Esophagus squamous epithelium (tissue), 4 donors: ENCODE data around the gene PKN2.

ENCODE experiments used
- POLR2A ChIP-seq, 4 donors: fragments of 450-650 bp; IDR thresholded peaks; one replicate each; pipeline ENCODE4 v1.6.1; 2017; ENCODE audit warnings: antibody characterized with exemption in 4 of 4, mild to moderate bottlenecking in 4 of 4, moderate library complexity in 3 of 4
- TF ChIP-seq, protein P1 (sequence below), 6 experiments: fragments of 450-650 bp in 4 of 6; fragments of 200-600 bp in 2 of 6; sonication (generic) in 2 of 6; IDR thresholded peaks; one replicate each; pipeline ENCODE4 v1.5.1; 2016 to 2019; ENCODE audit warnings: antibody characterized with exemption in 6 of 6, mild to moderate bottlenecking in 4 of 6, moderate library complexity in 4 of 6

DNA sequence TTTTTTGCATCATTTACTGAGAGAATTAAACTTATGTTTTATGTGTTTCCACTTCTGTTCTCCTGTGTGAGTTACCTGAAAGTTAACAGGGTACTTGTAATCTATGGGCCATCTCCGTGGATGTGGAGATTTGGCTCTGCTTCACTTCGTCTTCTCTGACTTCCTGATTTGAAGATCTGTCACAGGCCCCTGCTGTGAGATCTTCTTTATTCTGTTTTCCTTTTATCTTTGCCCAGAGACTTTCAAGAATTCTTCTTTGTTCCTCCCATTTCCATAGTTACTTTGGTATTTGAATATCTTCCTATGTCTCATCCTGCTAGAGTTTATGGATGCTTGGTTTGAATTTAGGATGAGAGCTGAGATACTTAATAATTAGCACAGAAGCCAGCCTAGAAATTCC lies 35.4 kb upstream of the PKN2 start:
- TF ChIP-seq POLR2A (IDR thresholded peaks at IDR 0.05): no peak
- TF ChIP-seq, protein P1, sequence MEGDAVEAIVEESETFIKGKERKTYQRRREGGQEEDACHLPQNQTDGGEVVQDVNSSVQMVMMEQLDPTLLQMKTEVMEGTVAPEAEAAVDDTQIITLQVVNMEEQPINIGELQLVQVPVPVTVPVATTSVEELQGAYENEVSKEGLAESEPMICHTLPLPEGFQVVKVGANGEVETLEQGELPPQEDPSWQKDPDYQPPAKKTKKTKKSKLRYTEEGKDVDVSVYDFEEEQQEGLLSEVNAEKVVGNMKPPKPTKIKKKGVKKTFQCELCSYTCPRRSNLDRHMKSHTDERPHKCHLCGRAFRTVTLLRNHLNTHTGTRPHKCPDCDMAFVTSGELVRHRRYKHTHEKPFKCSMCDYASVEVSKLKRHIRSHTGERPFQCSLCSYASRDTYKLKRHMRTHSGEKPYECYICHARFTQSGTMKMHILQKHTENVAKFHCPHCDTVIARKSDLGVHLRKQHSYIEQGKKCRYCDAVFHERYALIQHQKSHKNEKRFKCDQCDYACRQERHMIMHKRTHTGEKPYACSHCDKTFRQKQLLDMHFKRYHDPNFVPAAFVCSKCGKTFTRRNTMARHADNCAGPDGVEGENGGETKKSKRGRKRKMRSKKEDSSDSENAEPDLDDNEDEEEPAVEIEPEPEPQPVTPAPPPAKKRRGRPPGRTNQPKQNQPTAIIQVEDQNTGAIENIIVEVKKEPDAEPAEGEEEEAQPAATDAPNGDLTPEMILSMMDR (IDR thresholded peaks at IDR 0.05): no peak
